ENCODE data around the gene HTT-AS.
"Not testable (repeated sequence)": the region's sequence is repeated elsewhere in the genome, so short reads cannot be mapped to it uniquely, and the experiment has no call there.

HTT-AS gene

DNA sequence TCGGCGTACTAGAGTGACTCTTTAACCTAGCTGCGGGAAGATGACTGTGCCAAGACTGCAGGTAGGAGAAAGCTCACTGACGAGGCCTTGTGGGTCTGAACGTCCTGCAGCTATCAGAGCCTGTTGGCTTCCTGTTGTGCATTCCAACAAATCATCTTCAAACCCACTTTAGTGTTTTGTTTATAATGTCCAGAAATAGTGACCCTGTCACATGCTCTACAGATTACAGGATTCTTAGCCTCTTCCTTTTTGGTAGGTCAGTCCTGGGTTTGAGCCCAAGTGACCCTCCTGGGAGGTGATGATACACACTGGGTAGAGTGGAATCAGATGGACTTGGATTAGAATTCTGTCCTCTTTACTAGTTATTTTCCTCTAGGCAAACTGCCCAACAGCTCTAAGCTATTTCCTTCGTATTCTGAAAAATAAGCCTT, 33.4 kb upstream of the HTT-AS start:
- Histone ChIP-seq H3K36me3 (ENCODE audit: insufficient read depth, low read length) (peaks cover 23% of the 10 kb centered on the region), H3K9ac (ENCODE audit: low read depth, low read length) (no peak overlapping the region), H3K4me1 (ENCODE audit: insufficient read depth, low read length) (peaks cover 4% of the 10 kb centered on the region; the same call in 1 of the 2 replicates), H3K9me3 (ENCODE audit: control insufficient read depth, insufficient read depth, low read length) (0 out of 2 replicates have a peak, but pooled peaks cover 4% of the 10 kb centered on the region)

DNA sequence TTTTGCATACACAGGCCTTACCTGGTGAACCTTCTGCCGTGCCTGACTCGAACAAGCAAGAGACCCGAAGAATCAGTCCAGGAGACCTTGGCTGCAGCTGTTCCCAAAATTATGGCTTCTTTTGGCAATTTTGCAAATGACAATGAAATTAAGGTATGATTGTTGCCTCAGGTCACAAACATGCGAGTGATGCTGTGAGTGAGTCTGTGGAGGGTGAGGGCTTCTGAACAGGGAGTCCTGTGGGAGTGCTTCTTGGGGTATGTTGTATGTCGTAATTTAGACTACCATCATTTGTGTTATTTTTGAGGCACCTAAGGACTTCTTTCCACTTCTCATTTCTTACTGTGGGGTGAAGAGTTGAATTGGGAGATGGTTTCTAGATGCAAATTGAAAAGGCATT, 32.9 kb upstream of the HTT-AS start:
- Histone ChIP-seq H3K4me1 (ENCODE audit: insufficient read depth, low read length) (peaks cover 4% of the 10 kb centered on the region; the same call in 1 of the 2 replicates), H3K36me3 (ENCODE audit: insufficient read depth, low read length) (peaks cover 19% of the 10 kb centered on the region), H3K9ac (ENCODE audit: low read depth, low read length) (no peak overlapping the region), H3K9me3 (ENCODE audit: control insufficient read depth, insufficient read depth, low read length) (0 out of 2 replicates have a peak, but pooled peaks cover under 1% of the 10 kb centered on the region)

DNA sequence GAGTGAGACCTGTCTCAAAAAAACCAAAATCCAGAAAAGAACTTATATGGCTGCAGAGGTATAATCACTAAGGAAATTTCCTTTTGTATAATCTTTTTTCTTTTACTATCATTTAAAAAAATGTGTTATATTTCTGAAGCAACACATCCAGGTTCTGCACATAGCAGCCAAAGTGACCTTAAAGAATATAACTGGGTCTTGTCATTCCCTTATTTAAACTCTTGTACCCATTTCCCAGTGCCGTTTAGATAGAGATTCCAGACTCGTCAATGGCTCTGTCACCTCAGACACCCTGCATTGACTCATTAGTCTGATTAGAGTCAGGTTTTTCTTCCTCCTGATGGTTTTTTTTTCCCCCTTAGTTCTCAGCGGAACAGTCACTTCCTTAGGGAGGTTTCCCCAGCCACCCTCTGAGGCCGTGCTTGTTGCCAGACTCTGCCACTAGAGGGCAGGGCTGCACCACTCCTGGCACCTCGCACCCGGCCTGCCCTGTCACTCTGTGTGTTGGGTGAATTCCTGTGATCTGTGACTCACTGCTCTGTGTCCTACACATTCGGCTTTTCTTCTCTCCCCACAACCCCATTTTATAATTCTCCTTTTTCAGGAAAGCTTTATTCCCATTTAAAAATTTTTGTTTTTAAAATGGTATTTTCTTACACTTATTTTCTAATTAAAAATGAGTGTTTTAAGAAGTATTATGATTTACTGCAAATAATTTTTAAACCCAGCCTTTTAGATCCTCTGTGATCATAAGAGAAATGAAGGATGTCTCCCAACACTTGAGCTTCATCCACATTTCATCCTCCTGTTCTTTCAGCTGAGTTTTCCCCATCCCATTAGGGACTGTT, 32.2 kb upstream of the HTT-AS start:
- Histone ChIP-seq H3K36me3 (ENCODE audit: insufficient read depth, low read length) (peaks cover 21% of the 10 kb centered on the region), H3K9ac (ENCODE audit: low read depth, low read length) (no peak overlapping the region)

DNA sequence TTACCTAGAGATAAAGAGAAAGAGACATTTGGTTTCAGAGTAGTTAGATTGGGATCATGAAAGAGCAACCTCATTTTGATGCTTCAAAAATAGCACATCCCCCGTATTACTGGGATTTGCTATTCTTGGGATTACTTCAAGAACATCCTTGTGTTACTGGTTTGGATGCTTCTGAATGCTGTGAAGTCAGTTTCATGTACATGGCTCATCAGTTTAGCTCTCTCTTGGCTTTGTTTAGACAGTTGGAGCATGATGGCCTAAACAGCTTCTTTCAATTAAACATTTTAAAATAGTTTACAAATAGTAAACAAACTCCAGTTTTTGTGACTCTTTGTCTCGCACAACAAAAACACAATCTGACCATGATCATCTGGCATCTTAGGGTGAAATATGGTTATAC, 24.0 kb upstream of the HTT-AS start:
- H3K36me3 ChIP-seq (ENCODE audit: insufficient read depth, low read length), result peaks cover 26% of the 10 kb centered on the region
- no peaks in the 10 kb centered on the region for H3K4me1 ChIP-seq (ENCODE audit: insufficient read depth, low read length)
- no peak overlapping the region for H3K9ac ChIP-seq (ENCODE audit: low read depth, low read length)
- no peaks in the 10 kb centered on the region for H3K9me3 ChIP-seq (ENCODE audit: control insufficient read depth, insufficient read depth, low read length)

More for the DNA sequence above, 32.2 kb upstream of the HTT-AS start:
- Histone ChIP-seq H3K9me3 (ENCODE audit: control insufficient read depth, insufficient read depth, low read length) (no peaks in the 10 kb centered on the region), H3K4me1 (ENCODE audit: insufficient read depth, low read length) (peaks cover 4% of the 10 kb centered on the region; the same call in 1 of the 2 replicates)

DNA sequence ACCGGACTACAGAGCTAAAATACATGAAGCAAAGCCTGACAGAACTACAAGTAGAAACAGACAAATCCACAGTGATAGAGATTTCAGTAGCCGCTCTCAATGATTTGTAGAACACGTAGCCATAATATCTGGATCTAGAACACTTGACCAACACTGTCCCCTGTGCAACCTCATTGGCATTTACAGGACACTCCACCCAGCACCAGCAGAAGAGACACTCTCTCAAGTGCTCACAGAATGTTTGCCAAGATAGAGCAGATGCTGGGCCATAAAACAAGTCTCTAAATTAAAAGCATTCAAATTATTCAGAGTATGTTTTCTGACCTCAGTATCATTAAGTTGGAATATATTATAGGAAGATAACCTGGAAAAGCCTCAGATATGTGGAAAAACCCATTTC, 21.9 kb upstream of the HTT-AS start:
- Histone ChIP-seq H3K9me3 (ENCODE audit: control insufficient read depth, insufficient read depth, low read length) (no peaks in the 10 kb centered on the region), H3K36me3 (ENCODE audit: insufficient read depth, low read length) (peaks cover 23% of the 10 kb centered on the region), H3K9ac (ENCODE audit: low read depth, low read length) (no peak overlapping the region), H3K4me1 (ENCODE audit: insufficient read depth, low read length) (no peaks in the 10 kb centered on the region)

DNA sequence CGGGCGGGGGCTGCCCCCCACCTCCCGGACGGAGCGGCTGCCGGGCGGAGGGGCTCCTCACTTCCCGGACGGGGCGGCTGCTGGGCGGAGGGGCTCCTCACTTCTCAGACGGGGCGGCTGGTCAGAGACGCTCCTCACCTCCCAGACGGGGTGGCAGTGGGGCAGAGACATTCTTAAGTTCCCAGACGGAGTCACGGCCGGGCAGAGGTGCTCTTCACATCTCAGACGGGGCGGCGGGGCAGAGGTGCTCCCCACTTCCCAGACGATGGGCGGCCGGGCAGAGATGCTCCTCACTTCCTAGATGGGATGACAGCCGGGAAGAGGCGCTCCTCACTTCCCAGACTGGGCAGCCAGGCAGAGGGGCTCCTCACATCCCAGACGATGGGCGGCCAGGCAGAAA, 20.4 kb upstream of the HTT-AS start:
- not testable (repeated sequence) for H3K9ac ChIP-seq (ENCODE audit: low read depth, low read length); H3K4me1 ChIP-seq (ENCODE audit: insufficient read depth, low read length); H3K9me3 ChIP-seq (ENCODE audit: control insufficient read depth, insufficient read depth, low read length)
- H3K36me3 ChIP-seq (ENCODE audit: insufficient read depth, low read length), result peaks cover 15% of the 10 kb centered on the region

DNA sequence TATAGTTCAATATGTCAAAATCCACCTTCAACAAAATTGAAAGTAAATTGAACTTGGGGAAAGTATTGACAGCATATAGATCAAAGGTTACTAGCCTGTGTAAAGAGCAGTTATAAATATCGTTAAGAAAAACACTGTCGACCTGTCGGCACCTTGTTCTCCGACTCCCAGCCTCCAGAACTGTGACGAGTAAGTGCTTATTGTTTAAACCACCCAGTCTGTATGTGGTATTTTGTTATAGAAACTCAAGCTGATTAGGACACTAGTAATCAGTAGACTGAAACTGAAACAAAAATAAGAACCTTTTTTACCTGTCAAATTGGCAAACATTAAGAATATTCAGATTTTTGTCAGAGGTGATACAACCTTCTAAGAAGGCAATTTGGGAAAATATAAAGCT, 17.1 kb upstream of the HTT-AS start:
- Histone ChIP-seq H3K9ac (ENCODE audit: low read depth, low read length) (no peak overlapping the region), H3K4me1 (ENCODE audit: insufficient read depth, low read length) (no peaks in the 10 kb centered on the region), H3K9me3 (ENCODE audit: control insufficient read depth, insufficient read depth, low read length) (no peaks in the 10 kb centered on the region), H3K36me3 (ENCODE audit: insufficient read depth, low read length) (peaks cover 13% of the 10 kb centered on the region)

DNA sequence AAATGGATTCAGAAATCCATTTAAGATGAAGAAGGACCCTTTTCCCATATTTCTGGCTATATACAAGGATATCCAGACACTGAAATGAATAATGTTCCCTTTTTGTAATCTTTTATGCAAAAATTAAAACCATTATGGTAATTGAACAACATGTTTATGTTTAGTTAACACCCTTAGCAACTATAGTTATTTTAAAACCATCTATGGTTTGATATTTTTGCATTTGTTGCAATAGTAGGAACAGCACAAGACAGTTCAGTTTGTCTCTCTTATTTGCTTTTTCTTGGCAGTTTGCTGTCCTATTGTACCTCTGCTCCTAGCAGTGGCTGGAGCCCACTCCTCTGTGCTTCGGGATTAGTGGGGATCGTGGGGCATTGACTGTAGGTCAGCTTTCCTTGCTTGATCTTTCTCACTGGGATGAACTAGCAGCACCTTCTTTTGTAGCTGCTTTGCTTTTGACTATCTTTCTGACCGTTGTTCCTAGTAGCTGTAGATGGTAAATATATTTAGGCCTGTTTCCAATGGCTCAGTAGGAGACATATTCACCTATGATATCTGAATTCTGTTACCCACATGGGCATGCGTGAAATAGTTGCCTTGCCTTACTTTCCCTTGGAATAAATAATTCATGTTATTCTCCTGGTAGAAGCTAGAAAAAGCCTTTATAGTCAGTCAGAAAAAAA, 12.9 kb upstream of the HTT-AS start:
- no peaks in the 10 kb centered on the region for H3K9me3 ChIP-seq (ENCODE audit: control insufficient read depth, insufficient read depth, low read length)
- H3K9ac ChIP-seq (ENCODE audit: low read depth, low read length), result no peak overlapping the region
- H3K4me1 ChIP-seq (ENCODE audit: insufficient read depth, low read length), result no peaks in the 10 kb centered on the region
- peaks cover 4% of the 10 kb centered on the region for H3K36me3 ChIP-seq (ENCODE audit: insufficient read depth, low read length)

DNA sequence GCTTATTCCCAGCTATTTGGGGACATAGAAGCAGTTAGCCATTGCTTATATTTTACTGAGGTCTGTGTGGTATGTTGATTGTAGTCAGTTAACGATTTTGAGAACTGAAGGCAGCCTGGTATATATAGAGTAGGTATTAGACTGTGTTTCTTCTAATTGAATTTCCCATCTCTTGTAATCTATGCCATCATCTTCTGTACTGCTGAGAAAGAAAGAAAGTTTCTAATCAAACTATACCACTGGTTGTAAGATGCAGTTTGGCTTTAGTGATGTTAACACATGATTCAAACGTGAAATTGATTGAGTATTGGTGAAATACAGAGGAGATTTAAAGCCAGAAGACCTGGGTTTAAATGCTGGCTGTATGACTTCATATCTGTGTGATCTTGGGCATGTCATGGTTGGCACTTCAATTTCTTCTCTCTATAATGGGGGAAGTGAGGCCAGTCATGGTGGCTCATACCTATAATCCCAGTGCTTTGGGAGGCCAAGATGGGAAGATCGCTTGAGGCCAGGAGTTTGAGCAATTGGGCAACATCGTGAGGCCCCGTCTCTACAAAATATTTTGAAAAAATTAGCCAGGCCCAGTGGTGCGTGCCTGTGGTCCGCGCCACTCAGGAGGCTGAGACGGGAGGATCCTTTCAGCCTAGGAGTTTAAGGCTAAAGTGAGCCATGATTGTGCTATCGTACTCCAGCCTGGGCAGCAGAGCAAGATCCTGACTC, 11.8 kb upstream of the HTT-AS start:
- Histone ChIP-seq H3K4me1 (ENCODE audit: insufficient read depth, low read length) (no peaks in the 10 kb centered on the region), H3K9me3 (ENCODE audit: control insufficient read depth, insufficient read depth, low read length) (no peaks in the 10 kb centered on the region), H3K9ac (ENCODE audit: low read depth, low read length) (no peak overlapping the region), H3K36me3 (ENCODE audit: insufficient read depth, low read length) (peaks cover 4% of the 10 kb centered on the region)

DNA sequence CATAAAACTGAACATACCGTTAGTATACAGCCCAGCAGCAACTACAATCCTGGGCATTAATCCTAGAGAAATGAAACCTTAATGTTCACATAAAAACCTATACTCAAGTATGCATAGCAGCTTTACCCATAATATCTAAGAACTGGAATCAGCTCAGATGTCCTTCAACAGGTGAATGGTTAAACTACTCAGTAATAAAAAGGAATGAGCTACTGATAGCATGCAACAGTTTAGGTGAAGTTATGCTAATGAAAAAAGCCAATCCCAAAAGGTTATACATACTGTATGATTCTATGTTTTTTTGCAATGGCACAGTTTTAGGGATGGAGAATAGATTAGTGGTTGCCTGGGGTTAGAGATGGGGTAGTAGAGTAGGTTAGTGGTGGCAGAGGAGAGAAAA, 9.4 kb upstream of the HTT-AS start:
- Histone ChIP-seq H3K4me1 (ENCODE audit: insufficient read depth, low read length) (no peaks in the 10 kb centered on the region), H3K9ac (ENCODE audit: low read depth, low read length) (no peak overlapping the region), H3K9me3 (ENCODE audit: control insufficient read depth, insufficient read depth, low read length) (no peaks in the 10 kb centered on the region), H3K36me3 (ENCODE audit: insufficient read depth, low read length) (peaks cover 4% of the 10 kb centered on the region; the same call in 1 of the 2 replicates)

DNA sequence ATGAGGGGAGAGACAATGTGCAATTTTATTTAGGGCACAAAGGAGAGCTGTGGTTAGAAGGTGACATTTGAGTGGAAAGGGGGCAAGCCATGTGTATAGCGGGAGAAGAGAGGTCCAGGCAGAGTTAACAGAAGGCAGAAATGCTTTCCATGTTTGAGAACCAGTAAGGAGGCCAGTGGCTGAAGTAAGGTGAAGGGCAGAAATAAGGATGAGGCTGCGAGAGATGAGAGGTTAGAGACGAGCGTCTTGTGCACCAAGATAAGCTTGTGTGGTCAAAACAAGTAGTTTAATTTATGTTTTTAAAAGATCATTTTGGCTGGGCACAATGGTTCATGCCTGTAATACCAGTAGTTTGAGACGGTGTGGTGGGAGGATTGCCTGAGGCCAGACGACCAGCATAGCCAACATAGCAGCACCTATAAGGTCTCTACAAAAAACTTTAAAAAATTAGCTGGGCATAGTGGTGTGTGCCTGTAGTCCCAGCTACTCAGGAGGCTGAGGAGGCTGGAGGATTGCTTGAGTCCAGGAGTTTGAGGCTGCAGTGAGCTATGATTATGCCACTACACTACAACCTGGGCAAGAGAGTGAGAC, 8.7 kb upstream of the HTT-AS start:
- peaks cover 4% of the 10 kb centered on the region; the same call in 1 of the 2 replicates for H3K36me3 ChIP-seq (ENCODE audit: insufficient read depth, low read length)
- no peaks in the 10 kb centered on the region for H3K9me3 ChIP-seq (ENCODE audit: control insufficient read depth, insufficient read depth, low read length)
- H3K4me1 ChIP-seq (ENCODE audit: insufficient read depth, low read length), result no peaks in the 10 kb centered on the region
- H3K9ac ChIP-seq (ENCODE audit: low read depth, low read length), result no peak overlapping the region

DNA sequence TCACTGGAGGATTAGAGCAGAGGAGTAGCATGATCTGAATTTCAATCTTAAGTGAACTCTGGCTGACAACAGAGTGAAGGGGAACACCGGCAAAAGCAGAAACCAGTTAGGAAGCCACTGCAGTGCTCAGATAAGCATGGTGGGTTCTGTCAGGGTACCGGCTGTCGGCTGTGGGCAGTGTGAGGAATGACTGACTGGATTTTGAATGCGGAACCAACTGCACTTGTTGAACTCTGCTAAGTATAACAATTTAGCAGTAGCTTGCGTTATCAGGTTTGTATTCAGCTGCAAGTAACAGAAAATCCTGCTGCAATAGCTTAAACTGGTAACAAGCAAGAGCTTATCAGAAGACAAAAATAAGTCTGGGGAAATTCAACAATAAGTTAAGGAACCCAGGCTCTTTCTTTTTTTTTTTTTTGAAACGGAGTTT, 5.4 kb upstream of the HTT-AS start:
- Histone ChIP-seq H3K4me1 (ENCODE audit: insufficient read depth, low read length) (0 out of 2 replicates have a peak, but pooled peaks cover 3% of the 10 kb centered on the region), H3K9me3 (ENCODE audit: control insufficient read depth, insufficient read depth, low read length) (no peaks in the 10 kb centered on the region), H3K9ac (ENCODE audit: low read depth, low read length) (no peak overlapping the region), H3K36me3 (ENCODE audit: insufficient read depth, low read length) (no peaks in the 10 kb centered on the region)

DNA sequence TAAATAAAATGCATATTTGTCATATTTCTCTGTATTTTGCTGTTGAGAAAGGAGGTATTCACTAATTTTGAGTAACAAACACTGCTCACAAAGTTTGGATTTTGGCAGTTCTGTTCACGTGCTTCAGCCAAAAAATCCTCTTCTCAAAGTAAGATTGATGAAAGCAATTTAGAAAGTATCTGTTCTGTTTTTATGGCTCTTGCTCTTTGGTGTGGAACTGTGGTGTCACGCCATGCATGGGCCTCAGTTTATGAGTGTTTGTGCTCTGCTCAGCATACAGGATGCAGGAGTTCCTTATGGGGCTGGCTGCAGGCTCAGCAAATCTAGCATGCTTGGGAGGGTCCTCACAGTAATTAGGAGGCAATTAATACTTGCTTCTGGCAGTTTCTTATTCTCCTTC, 3.5 kb upstream of the HTT-AS start:
- H3K9me3 ChIP-seq (ENCODE audit: control insufficient read depth, insufficient read depth, low read length), result no peaks in the 10 kb centered on the region
- peaks cover 3% of the 10 kb centered on the region; the same call in 1 of the 2 replicates for H3K4me1 ChIP-seq (ENCODE audit: insufficient read depth, low read length)
- no peaks in the 10 kb centered on the region for H3K36me3 ChIP-seq (ENCODE audit: insufficient read depth, low read length)
- no peak overlapping the region for H3K9ac ChIP-seq (ENCODE audit: low read depth, low read length)

DNA sequence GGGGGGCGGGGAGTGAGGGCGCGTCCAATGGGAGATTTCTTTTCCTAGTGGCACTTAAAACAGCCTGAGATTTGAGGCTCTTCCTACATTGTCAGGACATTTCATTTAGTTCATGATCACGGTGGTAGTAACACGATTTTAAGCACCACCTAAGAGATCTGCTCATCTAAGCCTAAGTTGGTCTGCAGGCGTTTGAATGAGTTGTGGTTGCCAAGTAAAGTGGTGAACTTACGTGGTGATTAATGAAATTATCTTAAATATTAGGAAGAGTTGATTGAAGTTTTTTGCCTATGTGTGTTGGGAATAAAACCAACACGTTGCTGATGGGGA, 1.3 kb upstream of the HTT-AS start:
- H3K9ac ChIP-seq (ENCODE audit: low read depth, low read length), result peak overlapping the region; percentile 89
- H3K4me1 ChIP-seq (ENCODE audit: insufficient read depth, low read length), result peaks cover 9% of the 10 kb centered on the region; the same call in 1 of the 2 replicates
- no peaks in the 10 kb centered on the region for H3K9me3 ChIP-seq (ENCODE audit: control insufficient read depth, insufficient read depth, low read length)

More for the DNA sequence above, 1.3 kb upstream of the HTT-AS start:
- no peaks in the 10 kb centered on the region for H3K36me3 ChIP-seq (ENCODE audit: insufficient read depth, low read length)

All from ES-I3 (cell line).